Neural progenitor cell (in vitro differentiated cells): ENCODE data around the gene CALHM5.

Experiments
- CTCF ChIP-seq: fragments of 200-600 bp; sonication (generic); IDR thresholded peaks from 2 replicates; pipeline ENCODE4 v1.5.1; 2017; ENCODE audit warnings: antibody characterized with exemption, mild to moderate bottlenecking
- EZH2 ChIP-seq: fragments of 200-600 bp; sonication (generic); IDR thresholded peaks from 2 replicates; pipeline ENCODE4 v1.6.1; 2017; ENCODE audit warnings: antibody characterized with exemption, mild to moderate bottlenecking, moderate library complexity

- TF ChIP-seq CTCF: no peak
- no peak for TF ChIP-seq EZH2
Observed at GRCh38 chr6:116535109-116535508, 23.7 kb downstream of the CALHM5 start.
